Thyroid gland (tissue), 4 donors: ENCODE results near the gene SNRNP25.
"Not testable (repeated sequence)": the region's sequence is repeated elsewhere in the genome, so short reads cannot be mapped to it uniquely, and the experiment has no call there.

Source experiments
- CTCF ChIP-seq, 6 experiments: fragments of 200-600 bp in 3 of 6; fragments of 450-650 bp in 3 of 6; sonication (generic) in 3 of 6; IDR thresholded peaks; one replicate each; pipeline ENCODE4 v1.5.1; 2016 to 2019; ENCODE audit warnings: antibody characterized with exemption in 6 of 6, mild to moderate bottlenecking in 2 of 6, inconsistent platforms in 1 of 6, moderate library complexity in 1 of 6
- POLR2A ChIP-seq, 2 donors: fragments of 450-650 bp; IDR thresholded peaks; one replicate each; pipeline ENCODE4 v1.6.1; 2017; ENCODE audit warnings: antibody characterized with exemption in 2 of 2, mild to moderate bottlenecking in 2 of 2, moderate library complexity in 1 of 2

DNA sequence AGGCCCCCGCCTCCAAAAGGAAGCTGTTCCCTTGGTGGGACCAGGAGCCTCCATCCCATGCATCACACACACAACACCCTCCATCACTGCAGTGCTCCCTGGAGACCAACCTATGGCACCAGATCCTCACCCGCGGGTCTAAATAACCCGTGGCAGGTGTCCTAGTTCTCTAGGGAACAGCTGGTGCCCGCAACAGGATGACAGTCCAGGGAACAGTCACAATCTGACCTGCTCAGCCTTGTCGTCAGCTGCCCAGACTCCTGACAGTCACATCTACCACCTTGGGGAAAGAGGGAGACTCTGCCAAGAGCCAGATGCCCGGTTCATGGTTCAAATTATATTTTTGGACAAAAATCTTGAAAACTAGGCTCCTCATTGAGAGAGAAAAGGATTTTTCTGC lies 23.0 kb upstream of the SNRNP25 start:
- not testable (repeated sequence) for TF ChIP-seq CTCF, POLR2A (IDR thresholded peaks at IDR 0.05)
